Mesendoderm (in vitro differentiated cells): ENCODE data around the gene FGF1.
A peak's percentile ranks its signal among the peaks of the same experiment; 100 is the strongest.

Experiments used
- DNase-seq: peaks from one replicate; pipeline ENCODE4 v3.0.0; 2013
- H2AK5ac ChIP-seq: 2 replicates; pipeline ENCODE4 v1.6.1; 2013; ENCODE audit warnings: low read length, inconsistent platforms
- H2BK120ac ChIP-seq: 2 replicates; pipeline ENCODE4 v1.6.1; 2013; ENCODE audit warnings: low read depth, mild to moderate bottlenecking, low read length, moderate library complexity, mixed read lengths
- H2BK15ac ChIP-seq: replicated peaks from 2 replicates; pipeline ENCODE4 v1.6.1; 2013; ENCODE audit warnings: low read depth, mild to moderate bottlenecking, moderate library complexity
- H2BK5ac ChIP-seq: 2 replicates; pipeline ENCODE4 v1.6.1; 2013; ENCODE audit warnings: low read length, inconsistent platforms
- H3K18ac ChIP-seq: 2 replicates; pipeline ENCODE4 v1.6.1; 2013; ENCODE audit warnings: mild to moderate bottlenecking, low read length, mixed read lengths
- H3K23ac ChIP-seq: one replicate; pipeline ENCODE4 v1.6.1; 2013; ENCODE audit warnings: low read length
- H3K27ac ChIP-seq: 2 replicates; pipeline ENCODE4 v1.5.1; 2013; ENCODE audit warnings: low read depth, mild to moderate bottlenecking, inconsistent platforms, low read length, moderate library complexity
- H3K27me3 ChIP-seq: 2 replicates; pipeline ENCODE4 v1.6.1; 2013; ENCODE audit warnings: low read length, control low read depth, mild to moderate bottlenecking, inconsistent platforms; ENCODE audit not compliant: insufficient read depth, poor library complexity
- H3K36me3 ChIP-seq: 2 replicates; pipeline ENCODE4 v1.6.1; 2013; ENCODE audit warnings: low read length, inconsistent platforms; ENCODE audit not compliant: control insufficient read depth, insufficient read depth
- H3K4ac ChIP-seq: one replicate; pipeline ENCODE4 v1.6.1; 2013; ENCODE audit warnings: low read depth, mild to moderate bottlenecking, low read length, moderate library complexity
- H3K4me1 ChIP-seq: 2 replicates; pipeline ENCODE4 v1.6.1; 2013; ENCODE audit warnings: low read depth, low read length, inconsistent platforms; ENCODE audit not compliant: control insufficient read depth
- H3K4me2 ChIP-seq: 2 replicates; pipeline ENCODE4 v1.6.1; 2013; ENCODE audit warnings: low read length
- H3K4me3 ChIP-seq: 2 replicates; pipeline ENCODE4 v1.5.1; 2013; ENCODE audit warnings: mild to moderate bottlenecking, low read length
- H3K56ac ChIP-seq: one replicate; pipeline ENCODE4 v1.6.1; 2013; ENCODE audit warnings: low read length
- H3K79me1 ChIP-seq: 2 replicates; pipeline ENCODE4 v1.6.1; 2013; ENCODE audit warnings: low read length, inconsistent platforms
- H3K79me2 ChIP-seq: 2 replicates; pipeline ENCODE4 v1.6.1; 2013; ENCODE audit warnings: mild to moderate bottlenecking, low read length; ENCODE audit not compliant: control insufficient read depth, insufficient read depth
- H3K9ac ChIP-seq: 2 replicates; pipeline ENCODE4 v1.6.1; 2013; ENCODE audit warnings: low read length, inconsistent platforms
- H4K5ac ChIP-seq: one replicate; pipeline ENCODE4 v1.6.1; 2013; ENCODE audit warnings: low read length
- H4K8ac ChIP-seq: one replicate; pipeline ENCODE4 v1.6.1; 2013; ENCODE audit warnings: low read depth, mild to moderate bottlenecking, control low read depth, low read length, moderate library complexity
- WGBS: extraction: QIAGEN DNeasy Blood & Tissue Kit; methylation state at CpG from one replicate; pipeline ENCODE4 v1.1.7; 2013; ENCODE audit warnings: low lambda C conversion rate, missing lambda C conversion rate; ENCODE audit not compliant: insufficient coverage; ENCODE audit errors: extremely low coverage; 5-methylcytosine and 5-hydroxymethylcytosine counted together

FGF1 gene

GRCh38 chr5:142686210-142686734, 382 bp upstream of the FGF1 start:
- no CpG with 5 or more reads among the region's 11 CpGs for whole genome bisulfite sequencing
- no peak overlapping the region for H3K9ac ChIP-seq
- no peak overlapping the region for H2AK5ac ChIP-seq

GRCh38 chr5:142684508-142685041, 1.3 kb downstream of the FGF1 start:
- no peak overlapping the region for H2AK5ac ChIP-seq
- peak; percentile 85 for DNase-seq
- no peak overlapping the region for H3K4me2 ChIP-seq
- H4K5ac ChIP-seq, result no peak overlapping the region
- no peak overlapping the region for H2BK120ac ChIP-seq
- H4K8ac ChIP-seq, result no peak overlapping the region
- H3K4me1 ChIP-seq, result peaks cover 9% of the 10 kb centered on the region
- no peak overlapping the region for H3K4me3 ChIP-seq
- peak overlapping the region; percentile 14 for H3K27ac ChIP-seq
- H3K79me1 ChIP-seq, result no peaks in the 10 kb centered on the region
- H3K79me2 ChIP-seq, result no peaks in the 10 kb centered on the region
- H3K56ac ChIP-seq, result peak overlapping the region; percentile 34
- no peak overlapping the region for H2BK15ac ChIP-seq
- no peak overlapping the region for H3K4ac ChIP-seq
- no CpG with 5 or more reads among the region's 9 CpGs for WGBS
- no peak overlapping the region for H3K9ac ChIP-seq
- no peak overlapping the region for H3K23ac ChIP-seq
- H3K18ac ChIP-seq, result no peak overlapping the region
- H2BK5ac ChIP-seq, result no peak overlapping the region
- no peaks in the 10 kb centered on the region for H3K27me3 ChIP-seq
- no peaks in the 10 kb centered on the region for H3K36me3 ChIP-seq

More at GRCh38 chr5:142686210-142686734, 382 bp upstream of the FGF1 start:
- no peak overlapping the region for H3K4ac ChIP-seq
- H3K79me1 ChIP-seq, result no peaks in the 10 kb centered on the region
- no peak overlapping the region for H3K4me2 ChIP-seq
- no peak overlapping the region for H2BK15ac ChIP-seq
- no peak overlapping the region for H2BK5ac ChIP-seq
- no peaks in the 10 kb centered on the region for H3K27me3 ChIP-seq
- H3K23ac ChIP-seq, result no peak overlapping the region
- no peak overlapping the region for H2BK120ac ChIP-seq
- H4K8ac ChIP-seq, result no peak overlapping the region
- no peak overlapping the region for H3K4me3 ChIP-seq
- H3K4me1 ChIP-seq, result peaks cover 9% of the 10 kb centered on the region
- no peak overlapping the region for H4K5ac ChIP-seq
- no peaks in the 10 kb centered on the region for H3K36me3 ChIP-seq
- H3K18ac ChIP-seq, result no peak overlapping the region
- H3K27ac ChIP-seq, result no peak overlapping the region
- peak; percentile 93 for DNase-seq
- no peaks in the 10 kb centered on the region for H3K79me2 ChIP-seq
- H3K56ac ChIP-seq, result no peak overlapping the region

GRCh38 chr5:142683881-142684505, 1.9 kb downstream of the FGF1 start:
- no peak overlapping the region for H2BK120ac ChIP-seq
- H3K79me2 ChIP-seq, result no peaks in the 10 kb centered on the region
- no peak overlapping the region for H4K8ac ChIP-seq
- H3K4me3 ChIP-seq, result no peak overlapping the region
- no peak overlapping the region for H3K9ac ChIP-seq
- H3K18ac ChIP-seq, result no peak overlapping the region
- no peak overlapping the region for H3K4me2 ChIP-seq
- H2BK5ac ChIP-seq, result no peak overlapping the region
- H2BK15ac ChIP-seq, result no peak overlapping the region
- no peaks in the 10 kb centered on the region for H3K36me3 ChIP-seq
- no peak for DNase-seq
- WGBS, result no CpG with 5 or more reads among the region's 5 CpGs
- H3K79me1 ChIP-seq, result no peaks in the 10 kb centered on the region
- H3K56ac ChIP-seq, result no peak overlapping the region
- H3K4me1 ChIP-seq, result peaks cover 9% of the 10 kb centered on the region
- no peak overlapping the region for H2AK5ac ChIP-seq
- no peaks in the 10 kb centered on the region for H3K27me3 ChIP-seq
- no peak overlapping the region for H3K27ac ChIP-seq
- no peak overlapping the region for H3K23ac ChIP-seq
- H3K4ac ChIP-seq, result no peak overlapping the region
- no peak overlapping the region for H4K5ac ChIP-seq

- H3K23ac ChIP-seq, result no peak overlapping the region
- H3K27ac ChIP-seq, result no peak overlapping the region
- H4K8ac ChIP-seq, result no peak overlapping the region
- H2AK5ac ChIP-seq, result no peak overlapping the region
- no peak overlapping the region for H2BK15ac ChIP-seq
- H3K4me2 ChIP-seq, result no peak overlapping the region
- no peaks in the 10 kb centered on the region for H3K79me2 ChIP-seq
- no peak overlapping the region for H3K56ac ChIP-seq
- H3K79me1 ChIP-seq, result no peaks in the 10 kb centered on the region
- H3K27me3 ChIP-seq, result no peaks in the 10 kb centered on the region
- H2BK5ac ChIP-seq, result no peak overlapping the region
- no peak overlapping the region for H3K4me3 ChIP-seq
- no peak overlapping the region for H3K4ac ChIP-seq
- DNase-seq, result no peak
- H2BK120ac ChIP-seq, result no peak overlapping the region
- no peak overlapping the region for H4K5ac ChIP-seq
- H3K4me1 ChIP-seq, result peaks cover 9% of the 10 kb centered on the region
- H3K36me3 ChIP-seq, result no peaks in the 10 kb centered on the region
- WGBS, result no CpG with 5 or more reads among the region's 3 CpGs
- no peak overlapping the region for H3K18ac ChIP-seq
- H3K9ac ChIP-seq, result no peak overlapping the region
Observed at GRCh38 chr5:142683116-142683515, 2.8 kb downstream of the FGF1 start.

GRCh38 chr5:142680605-142681259, 5.2 kb downstream of the FGF1 start:
- Histone ChIP-seq H3K56ac (no peak overlapping the region), H3K23ac (no peak overlapping the region), H3K36me3 (no peaks in the 10 kb centered on the region), H3K27me3 (no peaks in the 10 kb centered on the region), H3K4me2 (no peak overlapping the region), H4K5ac (no peak overlapping the region), H3K4me1 (peaks cover 8% of the 10 kb centered on the region), H3K79me2 (no peaks in the 10 kb centered on the region), H2AK5ac (no peak overlapping the region), H3K4me3 (no peak overlapping the region), H3K18ac (no peak overlapping the region), H3K9ac (no peak overlapping the region), H2BK15ac (no peak overlapping the region), H2BK120ac (no peak overlapping the region), H2BK5ac (no peak overlapping the region), H4K8ac (no peak overlapping the region), H3K4ac (no peak overlapping the region), H3K27ac (no peak overlapping the region), H3K79me1 (no peaks in the 10 kb centered on the region)
- peak; percentile 70 for DNase-seq
- no CpG with 5 or more reads among the region's 5 CpGs for WGBS
